ENCODE results near the gene NSD1.

DNA sequence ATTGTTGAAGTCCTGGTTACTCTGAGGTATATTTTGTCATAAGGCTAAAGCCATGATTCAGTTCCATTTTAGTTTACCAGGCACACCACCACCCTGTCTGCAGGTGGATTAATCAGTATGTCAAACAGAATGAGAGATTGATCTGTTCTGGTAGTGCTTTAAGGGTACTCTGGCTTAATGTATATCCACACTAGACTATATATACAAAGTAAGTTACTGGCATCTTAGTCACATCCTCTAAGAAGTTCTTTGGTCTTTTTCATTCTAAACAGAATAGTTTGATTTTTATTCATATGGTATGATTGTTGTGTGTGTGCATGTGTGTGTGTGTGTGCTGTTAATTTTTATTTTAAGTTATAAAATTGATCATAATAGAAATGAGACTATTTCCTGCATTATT, 108.2 kb downstream of the NSD1 start:
- TF ChIP-seq, protein P1, sequence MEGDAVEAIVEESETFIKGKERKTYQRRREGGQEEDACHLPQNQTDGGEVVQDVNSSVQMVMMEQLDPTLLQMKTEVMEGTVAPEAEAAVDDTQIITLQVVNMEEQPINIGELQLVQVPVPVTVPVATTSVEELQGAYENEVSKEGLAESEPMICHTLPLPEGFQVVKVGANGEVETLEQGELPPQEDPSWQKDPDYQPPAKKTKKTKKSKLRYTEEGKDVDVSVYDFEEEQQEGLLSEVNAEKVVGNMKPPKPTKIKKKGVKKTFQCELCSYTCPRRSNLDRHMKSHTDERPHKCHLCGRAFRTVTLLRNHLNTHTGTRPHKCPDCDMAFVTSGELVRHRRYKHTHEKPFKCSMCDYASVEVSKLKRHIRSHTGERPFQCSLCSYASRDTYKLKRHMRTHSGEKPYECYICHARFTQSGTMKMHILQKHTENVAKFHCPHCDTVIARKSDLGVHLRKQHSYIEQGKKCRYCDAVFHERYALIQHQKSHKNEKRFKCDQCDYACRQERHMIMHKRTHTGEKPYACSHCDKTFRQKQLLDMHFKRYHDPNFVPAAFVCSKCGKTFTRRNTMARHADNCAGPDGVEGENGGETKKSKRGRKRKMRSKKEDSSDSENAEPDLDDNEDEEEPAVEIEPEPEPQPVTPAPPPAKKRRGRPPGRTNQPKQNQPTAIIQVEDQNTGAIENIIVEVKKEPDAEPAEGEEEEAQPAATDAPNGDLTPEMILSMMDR (IDR thresholded peaks at IDR 0.05; ENCODE audit: insufficient read depth, low read length): no peak
- TF ChIP-seq, protein P2, sequence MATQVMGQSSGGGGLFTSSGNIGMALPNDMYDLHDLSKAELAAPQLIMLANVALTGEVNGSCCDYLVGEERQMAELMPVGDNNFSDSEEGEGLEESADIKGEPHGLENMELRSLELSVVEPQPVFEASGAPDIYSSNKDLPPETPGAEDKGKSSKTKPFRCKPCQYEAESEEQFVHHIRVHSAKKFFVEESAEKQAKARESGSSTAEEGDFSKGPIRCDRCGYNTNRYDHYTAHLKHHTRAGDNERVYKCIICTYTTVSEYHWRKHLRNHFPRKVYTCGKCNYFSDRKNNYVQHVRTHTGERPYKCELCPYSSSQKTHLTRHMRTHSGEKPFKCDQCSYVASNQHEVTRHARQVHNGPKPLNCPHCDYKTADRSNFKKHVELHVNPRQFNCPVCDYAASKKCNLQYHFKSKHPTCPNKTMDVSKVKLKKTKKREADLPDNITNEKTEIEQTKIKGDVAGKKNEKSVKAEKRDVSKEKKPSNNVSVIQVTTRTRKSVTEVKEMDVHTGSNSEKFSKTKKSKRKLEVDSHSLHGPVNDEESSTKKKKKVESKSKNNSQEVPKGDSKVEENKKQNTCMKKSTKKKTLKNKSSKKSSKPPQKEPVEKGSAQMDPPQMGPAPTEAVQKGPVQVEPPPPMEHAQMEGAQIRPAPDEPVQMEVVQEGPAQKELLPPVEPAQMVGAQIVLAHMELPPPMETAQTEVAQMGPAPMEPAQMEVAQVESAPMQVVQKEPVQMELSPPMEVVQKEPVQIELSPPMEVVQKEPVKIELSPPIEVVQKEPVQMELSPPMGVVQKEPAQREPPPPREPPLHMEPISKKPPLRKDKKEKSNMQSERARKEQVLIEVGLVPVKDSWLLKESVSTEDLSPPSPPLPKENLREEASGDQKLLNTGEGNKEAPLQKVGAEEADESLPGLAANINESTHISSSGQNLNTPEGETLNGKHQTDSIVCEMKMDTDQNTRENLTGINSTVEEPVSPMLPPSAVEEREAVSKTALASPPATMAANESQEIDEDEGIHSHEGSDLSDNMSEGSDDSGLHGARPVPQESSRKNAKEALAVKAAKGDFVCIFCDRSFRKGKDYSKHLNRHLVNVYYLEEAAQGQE (IDR thresholded peaks at IDR 0.05; ENCODE audit: insufficient replicate concordance, low read depth): no peak
